Neural cell (in vitro differentiated cells): ENCODE data around the gene FKBP3. TPM values are rescaled to one million over a fixed set of nuclear protein-coding genes. Genes with fewer than 3 reads are reported as not detected.

Experiments used
- H2AFZ ChIP-seq: fragments of 200-600, 300-800 bp; sonication (generic), shearing (Covaris generic); 2 replicates; pipeline ENCODE4 v1.6.0; 2014; ENCODE audit warnings: low read depth, mild to moderate bottlenecking, antibody characterized with exemption, low read length, moderate library complexity
- H3F3A ChIP-seq: fragments of 200-600 bp; shearing (Covaris generic); 2 replicates; pipeline ENCODE4 v1.6.1; 2016; ENCODE audit warnings: mild to moderate bottlenecking, moderate library complexity, mixed read lengths, antibody characterized with exemption, low read length; ENCODE audit not compliant: insufficient read depth, poor library complexity, severe bottlenecking
- H3K27ac ChIP-seq: fragments of 200-600, 300-800 bp; sonication (generic), shearing (Covaris generic); 2 replicates; pipeline ENCODE4 v1.5.1; 2014; ENCODE audit warnings: mild to moderate bottlenecking, low read length, moderate library complexity
- H3K27me3 ChIP-seq: fragments of 300-800, 200-600 bp; sonication (generic), shearing (Covaris generic); 2 replicates; pipeline ENCODE4 v1.6.0; 2014; ENCODE audit warnings: mild to moderate bottlenecking, low read depth, low read length, moderate library complexity; ENCODE audit not compliant: insufficient read depth
- H3K36me3 ChIP-seq: fragments of 300-800, 200-600 bp; sonication (generic), shearing (Covaris generic); 2 replicates; pipeline ENCODE4 v1.5.1; 2014; ENCODE audit warnings: mild to moderate bottlenecking, antibody characterized with exemption, low read length, moderate library complexity; ENCODE audit not compliant: insufficient read depth
- H3K4me2 ChIP-seq: fragments of 300-800, 200-600 bp; sonication (generic), shearing (Covaris generic); 2 replicates; pipeline ENCODE4 v1.6.0; 2014; ENCODE audit warnings: mild to moderate bottlenecking, low read length
- H3K4me3 ChIP-seq: fragments of 300-800, 200-600 bp; sonication (generic), shearing (Covaris generic); 2 replicates; pipeline ENCODE4 v1.5.1; 2014; ENCODE audit warnings: mild to moderate bottlenecking, low read length, moderate library complexity
- H3K79me2 ChIP-seq: fragments of 200-600 bp; shearing (Covaris generic); replicated peaks from 2 replicates; pipeline ENCODE4 v1.6.0; 2014; ENCODE audit warnings: mild to moderate bottlenecking, low read length, moderate library complexity; ENCODE audit not compliant: insufficient read depth
- H3K9ac ChIP-seq: fragments of 300-800, 200-600 bp; sonication (generic), shearing (Covaris generic); 2 replicates; pipeline ENCODE4 v1.6.1; 2016; ENCODE audit warnings: mild to moderate bottlenecking, low read length, mixed read lengths
- H3K9me2 ChIP-seq: fragments of 200-600 bp; shearing (Covaris generic); 2 replicates; pipeline ENCODE4 v1.6.1; 2016; ENCODE audit warnings: mild to moderate bottlenecking, low read length, mixed read lengths; ENCODE audit not compliant: insufficient read depth
- H3K9me3 ChIP-seq: fragments of 200-600, 300-800 bp; sonication (generic), shearing (Covaris generic); 2 replicates; pipeline ENCODE4 v1.6.1; 2016; ENCODE audit warnings: mild to moderate bottlenecking, mixed run types, low read length, moderate library complexity, mixed read lengths
- H4K20me1 ChIP-seq: fragments of 200-600 bp; shearing (Covaris generic); 2 replicates; pipeline ENCODE4 v1.6.1; 2016; ENCODE audit warnings: mild to moderate bottlenecking, mixed run types; ENCODE audit not compliant: insufficient read depth
- EP300 ChIP-seq: fragments of 450-650 bp; conservative IDR thresholded peaks from 2 replicates; pipeline ENCODE4 v1.6.1; 2014; ENCODE audit warnings: antibody characterized with exemption, mild to moderate bottlenecking, moderate library complexity; ENCODE audit not compliant: poor library complexity, severe bottlenecking
- EZH2 ChIP-seq: fragments of 200-600, 300-800 bp; shearing (Covaris generic), sonication (generic); IDR thresholded peaks from 2 replicates; pipeline ENCODE4 v1.6.1; 2014; ENCODE audit warnings: antibody characterized with exemption, low read length, borderline replicate concordance, mild to moderate bottlenecking; ENCODE audit not compliant: insufficient read depth, poor library complexity, severe bottlenecking
- RAD21 ChIP-seq: fragments of 450-650 bp; conservative IDR thresholded peaks from 2 replicates; pipeline ENCODE4 v1.6.1; 2014; ENCODE audit warnings: antibody characterized with exemption, mild to moderate bottlenecking, moderate library complexity
- SMC3 ChIP-seq: fragments of 450-650 bp; conservative IDR thresholded peaks from 2 replicates; pipeline ENCODE4 v1.6.1; 2014; ENCODE audit warnings: antibody characterized with exemption, mild to moderate bottlenecking, moderate library complexity; ENCODE audit not compliant: poor library complexity
- TAF1 ChIP-seq: IDR thresholded peaks from 2 replicates; pipeline ENCODE4 v1.6.1; 2012; ENCODE audit warnings: low read depth
- polyA plus RNA-seq: library from polyadenylated mRNA; depleted of rRNA; stranded (reverse); fragments of >200 nt; gene quantifications from 2 replicates; pipeline ENCODE4 v1.2.3, GENCODE V29; 2014
- TF ChIP-seq, protein P1 (sequence below): IDR thresholded peaks from 2 replicates; pipeline ENCODE4 v1.6.1; 2012; ENCODE audit warnings: borderline replicate concordance
- TF ChIP-seq, protein P2 (sequence below): fragments of 450-650 bp; IDR thresholded peaks from 2 replicates; pipeline ENCODE4 v1.5.1; 2014; ENCODE audit warnings: antibody characterized with exemption, mild to moderate bottlenecking, moderate library complexity; ENCODE audit not compliant: poor library complexity, severe bottlenecking

The FKBP3 gene
- polyA plus RNA-seq, 1 donor from 2014 or later: 189 TPM

DNA sequence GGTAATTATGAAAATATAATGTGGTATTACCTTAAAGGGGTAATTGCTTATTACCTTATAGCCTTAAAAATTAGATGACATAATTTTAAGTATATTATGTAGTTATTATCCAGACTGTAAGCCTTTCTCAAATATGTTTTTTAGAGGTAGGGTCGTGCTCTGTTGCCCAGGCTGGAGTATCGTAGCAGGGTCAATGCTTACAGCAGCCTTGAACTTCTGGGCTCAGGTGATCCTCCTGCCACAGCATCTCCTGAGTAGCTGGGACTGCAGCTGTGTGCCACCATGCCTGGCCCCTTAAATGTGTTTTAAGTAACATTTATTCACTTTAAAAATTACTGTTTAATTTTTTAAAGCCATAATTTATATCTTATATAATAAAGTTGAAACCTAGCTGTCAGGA is 40.0 kb downstream of the FKBP3 start:
- no peaks in the 10 kb centered on the region for H3K9me3 ChIP-seq
- TF ChIP-seq TAF1: no peak
- no peak for TF ChIP-seq RAD21
- H3K27ac ChIP-seq: no peak overlapping the region
- H3K36me3 ChIP-seq: peaks cover 5% of the 10 kb centered on the region
- H3K9me2 ChIP-seq: no peaks in the 10 kb centered on the region
- no peak overlapping the region for H3K9ac ChIP-seq
- no peak overlapping the region for H2AFZ ChIP-seq
- H3K4me3 ChIP-seq: no peak overlapping the region
- peaks cover 52% of the 10 kb centered on the region for H3K79me2 ChIP-seq
- H4K20me1 ChIP-seq: no peaks in the 10 kb centered on the region
- H3K4me2 ChIP-seq: no peak overlapping the region
- no peaks in the 10 kb centered on the region for H3K27me3 ChIP-seq
- no peaks in the 10 kb centered on the region for H3F3A ChIP-seq

DNA sequence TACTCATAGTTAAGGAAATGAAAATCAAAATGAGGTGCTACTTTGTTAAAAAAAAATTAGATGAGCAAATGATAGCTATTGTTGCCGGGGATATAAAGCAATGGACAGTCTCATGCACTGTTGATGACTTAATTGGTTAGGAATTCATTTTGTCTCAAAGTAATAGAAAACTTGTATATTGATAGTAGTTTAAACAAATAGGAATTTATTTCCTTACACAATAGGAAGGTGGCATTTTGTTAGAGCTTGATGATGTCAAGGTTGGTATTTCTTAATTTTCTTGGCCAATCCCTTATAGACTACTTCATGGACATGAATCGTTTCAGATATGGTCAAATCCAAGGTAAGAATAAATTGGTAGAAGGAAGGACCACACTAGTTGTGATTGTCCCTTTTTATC is 42.6 kb downstream of the FKBP3 start:
- no peaks in the 10 kb centered on the region for H3K36me3 ChIP-seq
- no peaks in the 10 kb centered on the region for H3K9me3 ChIP-seq
- TF ChIP-seq, protein P1, sequence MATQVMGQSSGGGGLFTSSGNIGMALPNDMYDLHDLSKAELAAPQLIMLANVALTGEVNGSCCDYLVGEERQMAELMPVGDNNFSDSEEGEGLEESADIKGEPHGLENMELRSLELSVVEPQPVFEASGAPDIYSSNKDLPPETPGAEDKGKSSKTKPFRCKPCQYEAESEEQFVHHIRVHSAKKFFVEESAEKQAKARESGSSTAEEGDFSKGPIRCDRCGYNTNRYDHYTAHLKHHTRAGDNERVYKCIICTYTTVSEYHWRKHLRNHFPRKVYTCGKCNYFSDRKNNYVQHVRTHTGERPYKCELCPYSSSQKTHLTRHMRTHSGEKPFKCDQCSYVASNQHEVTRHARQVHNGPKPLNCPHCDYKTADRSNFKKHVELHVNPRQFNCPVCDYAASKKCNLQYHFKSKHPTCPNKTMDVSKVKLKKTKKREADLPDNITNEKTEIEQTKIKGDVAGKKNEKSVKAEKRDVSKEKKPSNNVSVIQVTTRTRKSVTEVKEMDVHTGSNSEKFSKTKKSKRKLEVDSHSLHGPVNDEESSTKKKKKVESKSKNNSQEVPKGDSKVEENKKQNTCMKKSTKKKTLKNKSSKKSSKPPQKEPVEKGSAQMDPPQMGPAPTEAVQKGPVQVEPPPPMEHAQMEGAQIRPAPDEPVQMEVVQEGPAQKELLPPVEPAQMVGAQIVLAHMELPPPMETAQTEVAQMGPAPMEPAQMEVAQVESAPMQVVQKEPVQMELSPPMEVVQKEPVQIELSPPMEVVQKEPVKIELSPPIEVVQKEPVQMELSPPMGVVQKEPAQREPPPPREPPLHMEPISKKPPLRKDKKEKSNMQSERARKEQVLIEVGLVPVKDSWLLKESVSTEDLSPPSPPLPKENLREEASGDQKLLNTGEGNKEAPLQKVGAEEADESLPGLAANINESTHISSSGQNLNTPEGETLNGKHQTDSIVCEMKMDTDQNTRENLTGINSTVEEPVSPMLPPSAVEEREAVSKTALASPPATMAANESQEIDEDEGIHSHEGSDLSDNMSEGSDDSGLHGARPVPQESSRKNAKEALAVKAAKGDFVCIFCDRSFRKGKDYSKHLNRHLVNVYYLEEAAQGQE: no peak
- H3K9ac ChIP-seq: no peak overlapping the region
- no peak overlapping the region for H3K4me2 ChIP-seq
- H3K79me2 ChIP-seq: peaks cover 76% of the 10 kb centered on the region
- no peak overlapping the region for H2AFZ ChIP-seq
- H3F3A ChIP-seq: no peaks in the 10 kb centered on the region
- H3K9me2 ChIP-seq: no peaks in the 10 kb centered on the region
- no peak overlapping the region for H3K4me3 ChIP-seq
- H4K20me1 ChIP-seq: no peaks in the 10 kb centered on the region
- no peak overlapping the region for H3K27ac ChIP-seq
- H3K27me3 ChIP-seq: no peaks in the 10 kb centered on the region

DNA sequence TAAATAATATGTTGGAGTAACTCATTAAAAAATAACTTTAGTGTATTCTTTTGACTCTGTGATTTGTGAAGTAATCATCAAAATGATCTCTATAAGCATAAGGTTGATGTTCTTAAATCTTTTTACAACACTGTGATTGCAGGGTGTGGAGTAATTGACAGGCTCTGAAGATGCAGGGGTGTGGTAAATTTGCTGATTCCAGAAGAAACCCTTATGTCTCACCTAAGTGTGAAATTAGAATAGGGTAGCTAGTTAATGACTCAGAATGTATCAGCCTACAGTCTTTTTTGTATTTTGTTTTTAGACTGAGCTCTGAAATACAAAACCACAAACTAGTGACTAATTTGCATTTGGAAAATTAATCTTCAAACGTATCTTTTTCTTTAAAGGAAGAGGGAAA is 44.5 kb downstream of the FKBP3 start:
- H3K27me3 ChIP-seq: no peaks in the 10 kb centered on the region
- H3K9me3 ChIP-seq: no peaks in the 10 kb centered on the region
- H3K27ac ChIP-seq: no peak overlapping the region
- no peaks in the 10 kb centered on the region for H4K20me1 ChIP-seq
- H3K79me2 ChIP-seq: peaks cover 91% of the 10 kb centered on the region
- TF ChIP-seq SMC3 (no peak), EP300 (no peak), TAF1 (no peak), EZH2 (no peak)
- TF ChIP-seq, protein P1: no peak
- TF ChIP-seq, protein P2, sequence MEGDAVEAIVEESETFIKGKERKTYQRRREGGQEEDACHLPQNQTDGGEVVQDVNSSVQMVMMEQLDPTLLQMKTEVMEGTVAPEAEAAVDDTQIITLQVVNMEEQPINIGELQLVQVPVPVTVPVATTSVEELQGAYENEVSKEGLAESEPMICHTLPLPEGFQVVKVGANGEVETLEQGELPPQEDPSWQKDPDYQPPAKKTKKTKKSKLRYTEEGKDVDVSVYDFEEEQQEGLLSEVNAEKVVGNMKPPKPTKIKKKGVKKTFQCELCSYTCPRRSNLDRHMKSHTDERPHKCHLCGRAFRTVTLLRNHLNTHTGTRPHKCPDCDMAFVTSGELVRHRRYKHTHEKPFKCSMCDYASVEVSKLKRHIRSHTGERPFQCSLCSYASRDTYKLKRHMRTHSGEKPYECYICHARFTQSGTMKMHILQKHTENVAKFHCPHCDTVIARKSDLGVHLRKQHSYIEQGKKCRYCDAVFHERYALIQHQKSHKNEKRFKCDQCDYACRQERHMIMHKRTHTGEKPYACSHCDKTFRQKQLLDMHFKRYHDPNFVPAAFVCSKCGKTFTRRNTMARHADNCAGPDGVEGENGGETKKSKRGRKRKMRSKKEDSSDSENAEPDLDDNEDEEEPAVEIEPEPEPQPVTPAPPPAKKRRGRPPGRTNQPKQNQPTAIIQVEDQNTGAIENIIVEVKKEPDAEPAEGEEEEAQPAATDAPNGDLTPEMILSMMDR: no peak
- H3K36me3 ChIP-seq: no peaks in the 10 kb centered on the region
- H3F3A ChIP-seq: no peaks in the 10 kb centered on the region
- H3K4me3 ChIP-seq: no peak overlapping the region
- no peak overlapping the region for H3K4me2 ChIP-seq
- no peak overlapping the region for H3K9ac ChIP-seq
- no peak overlapping the region for H2AFZ ChIP-seq
- no peaks in the 10 kb centered on the region for H3K9me2 ChIP-seq
